Activated CD4-positive, alpha-beta T cell treated with anti-CD3 and anti-CD28 coated beads for 48 hours (primary cell): Measurements from ENCODE around the gene FIG4.
"Not testable (repeated sequence)": the region's sequence is repeated elsewhere in the genome, so short reads cannot be mapped to it uniquely, and the experiment has no call there.

Experiments used
- DNase-seq: peaks from one replicate; pipeline ENCODE4 v3.0.0-alpha.2; 2020

The FIG4 gene

DNA sequence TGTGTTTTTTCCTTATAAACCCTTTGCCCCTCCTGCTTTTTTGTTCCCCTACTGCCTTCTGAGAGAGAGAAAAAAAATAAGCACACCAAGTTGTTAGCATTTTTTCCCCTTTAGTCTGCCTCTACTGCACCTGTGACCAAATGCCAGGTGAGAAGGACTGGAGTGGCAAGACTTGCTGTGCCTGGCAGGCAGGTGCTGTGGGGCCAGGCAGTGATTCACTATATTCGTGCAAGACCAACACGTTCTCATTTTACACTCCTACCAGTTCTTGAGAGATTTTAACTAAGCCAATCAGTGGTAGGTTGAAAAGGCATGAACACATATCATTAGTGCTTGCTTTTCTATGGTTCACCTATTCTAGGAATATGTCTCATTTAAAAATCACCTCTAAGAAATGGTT, 109.7 kb downstream of the FIG4 start:
- DNase-seq = no peak

DNA sequence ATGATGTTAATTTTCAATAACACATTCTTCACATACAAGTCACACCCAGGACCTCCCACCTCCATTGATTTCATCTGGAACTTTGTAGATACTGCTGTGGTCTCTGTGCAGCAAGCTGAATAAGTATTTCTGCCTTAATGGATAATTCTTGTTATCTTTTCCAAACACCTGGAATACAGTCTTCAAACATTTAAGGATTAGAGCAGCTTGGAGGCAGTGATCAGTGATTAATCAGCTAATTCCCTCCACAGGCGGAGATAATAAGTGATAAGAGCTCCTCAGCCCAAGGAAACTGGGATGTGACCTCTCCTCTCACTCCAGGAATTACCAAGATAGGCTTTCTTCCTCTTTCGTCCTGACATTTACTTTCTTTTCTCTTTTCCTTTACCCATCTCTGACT, 110.7 kb downstream of the FIG4 start:
- DNase-seq = no peak

DNA sequence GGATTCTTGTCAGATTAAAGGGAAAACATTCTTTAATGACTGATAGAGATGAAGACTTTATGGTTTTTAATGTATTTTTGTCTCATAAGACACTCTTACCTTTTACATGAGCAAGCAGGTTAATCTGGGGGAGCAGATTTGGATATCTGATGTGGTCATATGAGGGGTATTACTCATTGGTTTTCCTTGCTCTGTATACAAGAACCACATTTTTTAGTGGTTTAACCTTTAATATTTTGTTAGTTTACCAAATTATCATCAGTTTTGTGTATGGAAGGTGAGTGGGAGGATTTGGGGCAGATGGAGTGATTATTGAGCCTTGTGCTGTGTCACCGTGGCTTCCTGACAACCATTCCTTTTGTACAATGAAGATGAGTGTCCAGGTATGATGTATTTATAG, 112.9 kb downstream of the FIG4 start:
- no peak for DNase-seq

- DNase-seq = no peak
Observed at GRCh38 chr6:109807881-109808280, 116.8 kb downstream of the FIG4 start.

DNA sequence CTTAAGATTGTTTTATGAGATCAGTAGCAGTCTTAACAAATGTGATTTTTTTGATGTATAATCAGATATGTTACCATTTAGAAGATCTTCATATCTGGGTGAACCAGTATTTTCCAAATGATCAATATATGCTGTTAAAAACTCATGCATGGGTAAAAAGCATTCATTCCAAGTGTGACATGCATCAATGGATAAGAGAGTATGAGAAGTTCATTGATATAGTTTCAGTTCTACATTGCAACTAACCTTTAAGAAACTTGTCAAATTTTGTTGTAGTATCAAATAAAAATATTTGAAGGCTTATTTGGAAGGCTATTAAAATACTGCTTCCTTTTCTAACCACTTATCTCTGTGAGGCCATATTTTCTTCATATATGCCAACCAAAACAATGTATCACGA, 117.7 kb downstream of the FIG4 start:
- no peak for DNase-seq

- no peak for DNase-seq
Observed at GRCh38 chr6:109815054-109815453, 124.0 kb downstream of the FIG4 start.

DNA sequence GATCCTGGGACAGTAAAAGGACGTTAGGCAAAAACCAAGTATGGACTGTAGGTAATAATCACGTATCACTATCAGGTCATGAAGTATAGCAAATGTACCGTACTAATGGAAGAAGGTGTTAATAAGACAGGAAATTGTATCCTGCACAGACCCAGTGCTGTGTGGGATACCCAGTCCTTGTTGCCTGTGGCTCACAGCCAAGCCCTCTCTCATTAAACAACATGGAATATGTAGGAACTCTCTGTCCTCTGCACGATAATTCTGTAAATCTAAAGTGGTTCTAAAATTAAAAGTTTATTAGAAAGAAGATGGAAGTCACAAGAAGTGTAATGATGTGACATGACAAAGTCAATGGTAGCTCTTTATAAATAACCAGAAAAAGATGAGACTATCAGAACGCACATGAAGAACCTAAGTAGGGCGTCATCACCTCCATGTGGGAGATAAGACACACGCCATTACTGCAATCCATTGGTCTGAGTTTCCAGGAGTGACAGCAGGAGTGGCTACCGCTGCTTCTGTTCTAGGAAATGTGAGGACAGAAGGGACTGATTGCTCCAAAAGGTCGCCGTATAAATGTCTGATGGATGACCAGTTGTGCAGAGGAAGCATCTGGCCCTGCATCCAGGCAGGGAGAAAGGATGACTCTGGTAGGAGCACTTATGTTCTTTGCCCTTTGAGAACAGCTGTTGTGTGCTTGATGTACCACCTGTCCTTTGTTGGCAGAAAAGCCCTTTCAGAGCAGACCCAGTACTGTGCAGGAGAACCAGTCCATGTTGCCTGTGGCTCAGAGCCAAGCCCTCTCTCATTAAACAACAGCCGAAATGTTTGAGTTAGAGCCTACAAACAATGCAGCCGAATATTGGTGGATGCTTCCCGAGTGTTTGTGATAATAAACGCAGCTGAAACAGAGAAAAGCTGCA, 125.6 kb downstream of the FIG4 start:
- DNase-seq = no peak

GRCh38 chr6:109820706-109821350, 129.7 kb downstream of the FIG4 start:
- DNase-seq = no peak

DNA sequence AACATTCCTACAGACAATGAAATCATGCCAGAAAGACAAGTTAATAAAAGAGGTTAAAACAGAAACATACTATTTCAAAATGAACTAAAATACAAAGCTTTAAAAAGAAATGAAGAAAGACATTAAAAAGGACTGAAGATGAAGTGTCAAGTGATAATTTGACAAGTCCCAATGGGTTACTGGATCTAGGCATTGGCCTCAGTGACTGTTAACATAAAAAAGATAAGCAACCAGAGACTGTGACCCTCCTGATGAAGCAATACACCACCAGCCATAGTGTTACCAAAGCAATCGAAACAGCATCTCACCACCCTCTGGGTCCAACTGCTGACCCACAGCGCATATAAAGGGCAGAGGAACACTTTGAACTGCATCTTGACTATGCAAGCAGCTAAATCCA, 130.3 kb downstream of the FIG4 start:
- no peak for DNase-seq

- no peak for DNase-seq
Observed at GRCh38 chr6:109824105-109824504, 133.0 kb downstream of the FIG4 start.

DNA sequence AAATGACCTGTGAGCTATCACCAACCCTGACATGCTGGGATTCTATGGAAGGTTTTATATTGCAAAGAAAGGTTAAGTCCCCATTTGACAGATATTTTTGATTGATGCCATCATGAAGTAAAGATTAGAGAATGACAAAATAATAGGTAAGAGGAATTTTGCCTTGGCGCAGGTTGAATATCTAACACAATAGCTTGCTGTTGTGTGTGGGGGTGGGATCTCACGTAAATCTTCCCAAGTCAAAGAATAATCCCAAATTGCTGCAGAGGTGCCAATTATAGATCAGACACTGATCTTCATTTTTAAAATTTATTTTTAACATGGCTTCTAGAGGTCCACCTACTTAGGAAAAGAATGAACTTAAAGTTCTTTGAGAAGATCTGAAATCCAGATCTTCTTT, 135.5 kb downstream of the FIG4 start:
- DNase-seq = no peak

GRCh38 chr6:109831352-109831751, 140.3 kb downstream of the FIG4 start:
- not testable (repeated sequence) for DNase-seq

DNA sequence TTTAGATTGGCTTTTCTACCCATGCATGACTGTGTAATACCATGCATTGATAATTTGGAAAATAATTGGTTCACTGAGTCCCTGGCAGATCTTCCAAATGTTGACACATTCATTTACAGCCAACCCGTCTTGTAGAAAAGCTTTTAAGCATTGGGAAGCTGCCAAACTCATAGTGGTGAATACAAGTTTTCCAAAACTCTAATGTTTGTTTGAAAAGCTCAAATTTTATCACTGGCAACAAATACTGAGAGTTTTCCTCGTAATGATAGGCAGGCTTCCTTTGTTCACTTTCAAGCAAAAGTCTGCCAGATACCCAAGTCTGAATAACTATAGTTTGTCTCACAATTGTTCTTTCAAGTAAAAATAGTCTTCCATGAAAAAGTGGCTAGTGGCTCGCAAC, 143.0 kb downstream of the FIG4 start:
- no peak for DNase-seq

GRCh38 chr6:109834595-109835437, 143.7 kb downstream of the FIG4 start:
- DNase-seq = no peak

- no peak for DNase-seq
Observed at GRCh38 chr6:109840034-109840433, 148.9 kb downstream of the FIG4 start.

DNA sequence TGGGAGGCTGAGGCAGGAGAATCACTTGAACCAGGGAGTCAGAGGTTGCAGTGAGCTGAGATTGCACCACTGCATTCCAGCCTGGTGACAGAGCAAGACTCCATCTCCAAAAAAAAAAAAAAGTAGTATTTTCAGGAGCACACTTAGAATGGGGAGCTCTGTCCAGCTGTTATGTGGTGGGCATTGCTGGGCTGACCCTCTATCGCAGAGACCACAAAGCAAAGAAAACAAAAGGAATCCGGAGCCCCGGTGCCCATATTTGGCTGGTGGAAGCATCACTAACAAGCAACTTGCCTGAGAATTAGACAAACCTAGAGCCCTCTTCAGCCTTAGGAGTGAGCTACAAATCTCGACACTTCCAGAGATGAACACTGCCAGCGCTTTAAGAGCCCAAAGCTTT, 149.7 kb downstream of the FIG4 start:
- no peak for DNase-seq

- no peak for DNase-seq
Observed at GRCh38 chr6:109841869-109842268, 150.8 kb downstream of the FIG4 start.

DNA sequence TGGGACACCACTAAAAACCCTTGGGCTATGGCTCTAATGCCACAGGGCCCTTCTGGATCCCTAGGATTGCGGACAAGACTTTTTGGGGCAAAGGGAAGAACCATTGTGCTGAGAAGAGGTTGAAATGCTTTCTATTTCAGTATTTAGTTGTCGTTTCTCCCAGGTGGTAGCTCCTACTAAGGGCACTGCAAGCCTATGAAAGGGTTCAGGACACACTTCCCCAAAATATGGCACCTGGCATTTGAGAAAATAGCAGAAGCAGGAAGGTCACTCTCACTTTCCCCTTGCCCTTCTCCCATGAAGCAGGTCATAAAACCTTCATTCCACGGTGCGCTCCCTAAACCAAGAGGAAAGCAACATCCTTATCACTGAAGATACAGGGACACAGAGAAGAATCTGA, 161.6 kb downstream of the FIG4 start:
- DNase-seq = no peak

GRCh38 chr6:109853426-109853825, 162.3 kb downstream of the FIG4 start:
- no peak for DNase-seq

DNA sequence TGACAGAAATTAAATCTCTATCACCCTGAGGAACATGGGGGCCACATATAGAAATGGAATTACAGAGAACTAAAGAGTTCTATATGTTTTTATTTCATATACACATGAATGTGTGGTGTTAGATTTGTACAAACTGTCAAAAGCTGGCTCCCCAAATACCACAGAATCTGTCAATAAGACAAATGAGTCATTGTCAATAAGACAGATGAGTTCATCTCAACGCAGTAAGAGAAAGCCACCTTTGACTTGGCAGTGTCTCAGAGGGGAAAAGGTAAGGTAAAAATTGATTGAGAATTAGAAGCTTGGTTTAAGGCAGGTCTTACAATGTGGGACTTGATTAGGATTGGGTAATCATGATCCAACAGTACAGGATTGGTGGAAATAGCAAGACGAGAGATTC, 162.9 kb downstream of the FIG4 start:
- no peak for DNase-seq

GRCh38 chr6:109854541-109855308, 163.6 kb downstream of the FIG4 start:
- DNase-seq = no peak

DNA sequence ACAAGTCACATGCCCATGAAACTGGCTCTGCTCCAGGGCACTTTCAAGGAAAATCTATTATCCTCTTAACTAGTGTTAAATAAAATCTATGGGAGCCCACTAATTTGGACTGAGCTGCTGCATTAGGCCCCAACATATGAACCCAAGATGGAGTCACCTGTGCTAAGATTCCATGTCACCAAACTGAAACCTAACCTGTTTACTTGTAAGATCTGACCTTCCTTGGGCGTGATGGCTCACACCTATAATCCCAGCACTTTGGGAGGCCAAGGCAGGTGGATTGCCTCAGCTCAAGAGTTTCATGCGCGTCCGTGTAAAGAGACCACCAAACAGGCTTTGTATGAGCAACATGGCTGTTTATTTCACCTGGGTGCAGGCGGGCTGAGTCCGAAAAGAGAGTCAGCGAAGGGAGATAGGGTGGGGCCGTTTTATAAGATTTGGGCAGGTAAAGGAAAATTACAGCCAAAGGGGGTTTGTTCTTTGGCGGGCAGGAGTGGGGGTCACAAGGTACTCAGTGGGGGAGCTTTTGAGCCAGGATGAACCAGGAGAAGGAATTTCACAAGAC, 164.5 kb downstream of the FIG4 start:
- not testable (repeated sequence) for DNase-seq
